Astrocyte (in vitro differentiated cells and primary cell): ENCODE results near the gene ANO2. TPM values are rescaled to one million over a fixed set of nuclear protein-coding genes. Genes with fewer than 3 reads are reported as not detected.

Source experiments
- DNase-seq: peaks from one replicate; pipeline ENCODE4 v3.0.0-alpha.2; 2010; ENCODE audit warnings: low read depth
- FAIRE-seq: peaks from 2 replicates; lab custom pipeline; 2011; peaks lifted over from hg19 to GRCh38; lab: Jason Lieb, UNC
- H2AFZ ChIP-seq: 2 replicates; pipeline ENCODE4 v1.6.0; 2012; ENCODE audit warnings: low read depth, low read length, inconsistent platforms
- H3K27ac ChIP-seq: 2 replicates; pipeline ENCODE4 v1.5.1; 2011; ENCODE audit warnings: low read depth, low read length, inconsistent platforms
- H3K27me3 ChIP-seq: 2 replicates; pipeline ENCODE4 v1.6.0; 2011; ENCODE audit warnings: low read length, inconsistent platforms; ENCODE audit not compliant: insufficient read depth
- H3K36me3 ChIP-seq: 2 replicates; pipeline ENCODE4 v1.5.1; 2011; ENCODE audit warnings: low read length, inconsistent platforms; ENCODE audit not compliant: insufficient read depth
- H3K4me1 ChIP-seq: 2 replicates; pipeline ENCODE4 v1.5.1; 2011; ENCODE audit warnings: low read length, inconsistent platforms; ENCODE audit not compliant: insufficient read depth
- H3K4me2 ChIP-seq: 2 replicates; pipeline ENCODE4 v1.6.0; 2012; ENCODE audit warnings: low read length, inconsistent platforms
- H3K4me3 ChIP-seq: 2 replicates; pipeline ENCODE4 v1.5.1; 2011; ENCODE audit warnings: low read depth, mild to moderate bottlenecking, low read length, inconsistent platforms; ENCODE audit not compliant: insufficient read depth
- H3K79me2 ChIP-seq: 2 replicates; pipeline ENCODE4 v1.6.0; 2012; ENCODE audit warnings: mild to moderate bottlenecking, low read length, inconsistent platforms; ENCODE audit not compliant: insufficient read depth
- H3K9ac ChIP-seq: 2 replicates; pipeline ENCODE4 v1.6.0; 2012; ENCODE audit warnings: mild to moderate bottlenecking, low read length, inconsistent platforms
- H3K9me3 ChIP-seq: 2 replicates; pipeline ENCODE4 v1.5.1; 2012; ENCODE audit warnings: low read depth, mild to moderate bottlenecking, low read length, inconsistent platforms; ENCODE audit not compliant: insufficient read depth
- H4K20me1 ChIP-seq: 2 replicates; pipeline ENCODE4 v1.6.0; 2012; ENCODE audit warnings: low read length, inconsistent platforms; ENCODE audit not compliant: insufficient read depth
- H3K27ac Mint-ChIP-seq: one replicate; pipeline ENCODE4 v1.8.0; 2021; ENCODE audit warnings: mild to moderate bottlenecking, mixed read lengths; ENCODE audit not compliant: unreplicated experiment
- H3K27me3 Mint-ChIP-seq: one replicate; pipeline ENCODE4 v1.8.0; 2021; ENCODE audit warnings: low read depth, mixed read lengths; ENCODE audit not compliant: unreplicated experiment
- H3K36me3 Mint-ChIP-seq: one replicate; pipeline ENCODE4 v1.8.0; 2021; ENCODE audit warnings: low read depth, mixed read lengths; ENCODE audit not compliant: unreplicated experiment
- H3K4me1 Mint-ChIP-seq: one replicate; pipeline ENCODE4 v1.8.0; 2021; ENCODE audit warnings: low read depth, mixed read lengths; ENCODE audit not compliant: unreplicated experiment
- H3K4me3 Mint-ChIP-seq: one replicate; pipeline ENCODE4 v1.8.0; 2021; ENCODE audit warnings: mild to moderate bottlenecking, moderate library complexity, mixed read lengths; ENCODE audit not compliant: unreplicated experiment
- H3K9me3 Mint-ChIP-seq: one replicate; pipeline ENCODE4 v1.8.0; 2021; ENCODE audit warnings: mild to moderate bottlenecking, mixed read lengths; ENCODE audit not compliant: unreplicated experiment
- EZH2 ChIP-seq: IDR thresholded peaks from 2 replicates; pipeline ENCODE4 v1.6.1; 2012; ENCODE audit warnings: mild to moderate bottlenecking, low read length, inconsistent platforms; ENCODE audit not compliant: insufficient read depth
- total RNA-seq: library from RNA; stranded (reverse); gene quantifications from 2 replicates; pipeline ENCODE4 v1.2.1, GENCODE V29; 2021
- TF ChIP-seq, protein P1 (sequence below): IDR thresholded peaks from 2 replicates; pipeline ENCODE4 v1.5.1; 2011; ENCODE audit warnings: low read depth, mild to moderate bottlenecking, inconsistent platforms, low read length, moderate library complexity; ENCODE audit not compliant: insufficient read depth

Gene ANO2
- total RNA-seq, 1 donor from 2014 or later, result 0.93 TPM

DNA sequence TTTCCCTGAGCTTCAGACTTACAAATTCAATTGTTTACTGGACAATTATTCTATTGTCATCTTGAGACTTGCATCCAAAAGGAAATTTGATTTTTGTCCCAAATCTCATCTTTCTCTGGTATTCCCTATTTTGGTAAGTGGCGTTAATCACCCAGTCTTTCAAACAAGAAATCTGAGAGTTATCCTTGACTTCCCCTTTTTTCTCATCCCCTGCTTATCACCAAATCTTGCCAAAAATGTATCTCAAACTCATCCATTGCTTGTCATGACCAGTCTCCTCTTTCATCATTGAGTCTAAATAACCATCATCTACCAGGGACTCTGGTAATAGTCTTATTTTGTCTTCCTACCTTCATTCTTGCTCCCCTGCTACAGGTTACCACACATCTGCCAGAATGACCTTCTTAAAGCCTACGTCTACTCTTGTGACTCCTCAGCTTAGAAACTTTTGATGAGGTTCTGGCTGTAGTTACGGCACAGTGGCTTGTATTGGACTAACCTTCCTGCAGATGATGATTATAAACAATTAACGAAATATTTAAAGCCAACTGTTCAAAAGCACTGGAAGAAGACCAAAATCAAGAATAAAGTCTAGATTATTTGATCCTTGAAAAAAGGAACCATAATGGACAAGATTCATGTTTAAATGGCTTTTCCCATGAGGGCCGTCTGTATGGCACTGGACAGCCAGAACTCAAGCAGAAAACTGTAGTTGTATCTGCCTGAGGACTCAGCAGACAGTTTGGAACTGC lies 9.0 kb upstream of the ANO2 start:
- no peak for FAIRE-seq

DNA sequence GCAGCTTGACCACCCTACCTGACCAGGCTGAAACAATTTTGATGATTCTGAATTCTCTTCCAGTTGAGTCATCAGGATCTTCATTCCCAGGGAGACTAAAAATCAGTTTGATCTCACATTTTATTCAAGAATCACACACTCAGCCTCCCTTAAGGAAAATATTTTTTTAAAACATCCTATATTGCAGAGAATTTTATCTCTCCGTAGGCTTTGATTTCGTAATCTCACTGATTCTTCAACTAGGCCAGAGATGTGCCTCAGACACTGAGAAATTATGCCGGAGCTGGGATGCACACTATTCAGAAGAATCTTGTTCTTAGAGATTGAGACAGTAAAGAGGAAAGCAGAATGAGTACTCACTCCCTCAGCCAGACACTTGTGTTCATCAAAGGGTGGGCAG lies 7.0 kb upstream of the ANO2 start:
- Histone ChIP-seq H3K79me2 (no peaks in the 10 kb centered on the region), H3K9me3 (no peaks in the 10 kb centered on the region), H2AFZ (no peak overlapping the region), H3K36me3 (no peaks in the 10 kb centered on the region), H4K20me1 (no peaks in the 10 kb centered on the region), H3K27me3 (peaks cover 14% of the 10 kb centered on the region), H3K9ac (no peak overlapping the region), H3K27ac (no peak overlapping the region), H3K4me2 (no peak overlapping the region), H3K4me1 (no peaks in the 10 kb centered on the region), H3K4me3 (no peak overlapping the region)
- no peak for DNase-seq
- no peaks in the 10 kb centered on the region for H3K9me3 Mint-ChIP-seq
- TF ChIP-seq EZH2, result no peak
- TF ChIP-seq, protein P1, sequence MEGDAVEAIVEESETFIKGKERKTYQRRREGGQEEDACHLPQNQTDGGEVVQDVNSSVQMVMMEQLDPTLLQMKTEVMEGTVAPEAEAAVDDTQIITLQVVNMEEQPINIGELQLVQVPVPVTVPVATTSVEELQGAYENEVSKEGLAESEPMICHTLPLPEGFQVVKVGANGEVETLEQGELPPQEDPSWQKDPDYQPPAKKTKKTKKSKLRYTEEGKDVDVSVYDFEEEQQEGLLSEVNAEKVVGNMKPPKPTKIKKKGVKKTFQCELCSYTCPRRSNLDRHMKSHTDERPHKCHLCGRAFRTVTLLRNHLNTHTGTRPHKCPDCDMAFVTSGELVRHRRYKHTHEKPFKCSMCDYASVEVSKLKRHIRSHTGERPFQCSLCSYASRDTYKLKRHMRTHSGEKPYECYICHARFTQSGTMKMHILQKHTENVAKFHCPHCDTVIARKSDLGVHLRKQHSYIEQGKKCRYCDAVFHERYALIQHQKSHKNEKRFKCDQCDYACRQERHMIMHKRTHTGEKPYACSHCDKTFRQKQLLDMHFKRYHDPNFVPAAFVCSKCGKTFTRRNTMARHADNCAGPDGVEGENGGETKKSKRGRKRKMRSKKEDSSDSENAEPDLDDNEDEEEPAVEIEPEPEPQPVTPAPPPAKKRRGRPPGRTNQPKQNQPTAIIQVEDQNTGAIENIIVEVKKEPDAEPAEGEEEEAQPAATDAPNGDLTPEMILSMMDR, result no peak
- no peaks in the 10 kb centered on the region for H3K36me3 Mint-ChIP-seq
- H3K27me3 Mint-ChIP-seq, result peaks cover 37% of the 10 kb centered on the region
- H3K4me1 Mint-ChIP-seq, result no peaks in the 10 kb centered on the region
- no peak overlapping the region for H3K4me3 Mint-ChIP-seq
- no peak for FAIRE-seq
- no peak overlapping the region for H3K27ac Mint-ChIP-seq

More for the DNA sequence above, 9.0 kb upstream of the ANO2 start:
- Histone ChIP-seq H3K4me3 (no peak overlapping the region), H3K36me3 (no peaks in the 10 kb centered on the region), H4K20me1 (no peaks in the 10 kb centered on the region), H3K27me3 (peaks cover 10% of the 10 kb centered on the region), H3K4me1 (no peaks in the 10 kb centered on the region), H3K9me3 (no peaks in the 10 kb centered on the region), H3K79me2 (no peaks in the 10 kb centered on the region), H2AFZ (no peak overlapping the region), H3K27ac (no peak overlapping the region), H3K4me2 (no peak overlapping the region), H3K9ac (no peak overlapping the region)
- no peak overlapping the region for H3K27ac Mint-ChIP-seq
- DNase-seq, result no peak
- H3K9me3 Mint-ChIP-seq, result no peaks in the 10 kb centered on the region
- no peak overlapping the region for H3K4me3 Mint-ChIP-seq
- H3K4me1 Mint-ChIP-seq, result no peaks in the 10 kb centered on the region
- no peaks in the 10 kb centered on the region for H3K36me3 Mint-ChIP-seq
- peaks cover 21% of the 10 kb centered on the region for H3K27me3 Mint-ChIP-seq
- TF ChIP-seq EZH2, result no peak
- TF ChIP-seq, protein P1, result no peak

DNA sequence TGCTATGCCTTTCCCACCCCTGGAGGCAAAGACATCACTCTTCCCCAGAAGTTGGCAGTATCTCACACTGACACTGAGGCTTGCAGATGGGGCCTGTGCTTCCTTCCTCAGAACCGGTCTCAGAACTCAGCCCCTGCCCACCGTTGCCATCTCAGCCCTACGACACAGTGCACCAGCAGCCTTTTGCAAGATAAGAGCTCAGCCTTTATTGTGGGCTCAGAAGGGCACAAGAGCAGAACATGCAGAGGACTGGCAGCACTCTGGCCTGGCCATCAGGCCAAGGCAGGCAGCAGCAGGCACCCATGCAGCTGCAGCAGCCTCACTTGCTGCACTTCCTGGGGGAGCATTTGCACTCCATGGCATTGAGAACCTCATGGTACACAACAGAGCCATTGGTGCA lies 3.6 kb upstream of the ANO2 start:
- H3K4me2 ChIP-seq, result no peak overlapping the region
- no peak for TF ChIP-seq EZH2
- TF ChIP-seq, protein P1, result no peak
- no peak overlapping the region for H3K4me3 ChIP-seq
- no peaks in the 10 kb centered on the region for H4K20me1 ChIP-seq
- no peak overlapping the region for H3K27ac Mint-ChIP-seq
- no peaks in the 10 kb centered on the region for H3K36me3 ChIP-seq
- no peaks in the 10 kb centered on the region for H3K79me2 ChIP-seq
- H3K4me3 Mint-ChIP-seq, result no peak overlapping the region
- H3K27ac ChIP-seq, result no peak overlapping the region
- H3K9ac ChIP-seq, result no peak overlapping the region
- H2AFZ ChIP-seq, result no peak overlapping the region
- peaks cover 62% of the 10 kb centered on the region for H3K27me3 Mint-ChIP-seq
- H3K27me3 ChIP-seq, result peaks cover 44% of the 10 kb centered on the region
- peaks cover 4% of the 10 kb centered on the region for H3K9me3 Mint-ChIP-seq
- no peaks in the 10 kb centered on the region for H3K9me3 ChIP-seq
- no peak for FAIRE-seq
- H3K4me1 Mint-ChIP-seq, result no peaks in the 10 kb centered on the region
- DNase-seq, result no peak
- H3K36me3 Mint-ChIP-seq, result no peaks in the 10 kb centered on the region
- H3K4me1 ChIP-seq, result no peaks in the 10 kb centered on the region
